Heart left ventricle (tissue), 13 donors: ENCODE results near the gene BORCS5.

Experiments
- CTCF ChIP-seq, 12 donors: fragments of 200-600 bp; sonication (generic) in 4 of 12; IDR thresholded peaks; one replicate each; pipeline versions ENCODE4 v1.5.0 to v1.8.0; 2018 to 2022; ENCODE audit warnings: antibody characterized with exemption in 12 of 12, mild to moderate bottlenecking in 5 of 12
- POLR2A ChIP-seq, 2 donors: fragments of 450-650 bp; IDR thresholded peaks; one replicate each; pipeline ENCODE4 v1.6.1; 2017; ENCODE audit warnings: antibody characterized with exemption in 2 of 2, mild to moderate bottlenecking in 2 of 2, moderate library complexity in 2 of 2
- donor health status: ischemic (EF 13 %, LVEDD 7.1; RV severe dilation, severe dysfunction).
- donor health status: DM: no; HTN: yes; CAD: no.
- donor health status: DM: no; HTN: no; CAD: no.
- donor health status: ischemic (EF 25% LVEDD 6.9; RV normal size, moderate dysfunction).
- donor health status: ischemic (EF 25% LVEDD 5.7; RV mildly dilated, moderate dysfunction).
- donor health status: ischemic (EF 35%, LVEDD 5.7; RV mildly dilated, moderate dysfunction).
- donor health status: nonischemic (EF 11% LVEDD 7.7; RV severe dilation, severe dysfunction).
- donor health status: DM: yes; HTN: yes; CAD: no.
- donor health status: PGD.
- donor health status: ischemic (EF 29% LVEDD 5.4; RV normal size, mild dysfunction).
- donor health status: nonischemic (EF 23%, LVEDD 6.1; RV moderate dilation, normal function).

GRCh38 chr12:12357719-12358461 lies 1.0 kb downstream of the BORCS5 start:
- no peak for TF ChIP-seq CTCF (IDR thresholded peaks at IDR 0.05)
- TF ChIP-seq POLR2A (IDR thresholded peaks at IDR 0.05): no peak
